Hypothalamus (tissue), 51 donors: ENCODE data around the gene CACNA1B.
"Not testable (repeated sequence)": the region's sequence is repeated elsewhere in the genome, so short reads cannot be mapped to it uniquely, and the experiment has no call there.

ENCODE experiments used
- DNase-seq, 51 donors: peaks; one replicate each; lab custom pipeline; 2025; lab: John Stamatoyannopoulos, UW

Gene CACNA1B

DNA sequence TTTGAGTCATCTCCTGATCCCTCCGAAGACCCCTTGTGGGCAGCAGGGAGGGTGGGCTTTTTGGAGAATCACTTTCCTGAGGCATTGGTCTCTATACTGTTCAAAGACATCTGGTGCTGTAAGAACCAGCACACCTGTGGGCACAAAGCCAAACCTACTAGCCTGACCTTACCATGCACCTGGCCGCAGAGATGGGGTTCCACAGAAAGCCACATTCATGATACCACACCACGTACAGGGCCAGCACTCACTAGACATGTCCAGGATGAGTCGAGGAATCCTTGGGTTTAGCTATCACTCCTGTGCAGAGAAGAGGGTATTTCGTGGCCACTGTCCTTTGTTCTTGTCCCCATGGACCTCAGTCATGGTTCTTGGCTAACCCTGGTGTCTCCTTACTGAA is 203.4 kb downstream of the CACNA1B start:
- no peak for DNase-seq

- DNase-seq: no peak
Measured at GRCh38 chr9:138082918-138083636, 205.5 kb downstream of the CACNA1B start.

DNA sequence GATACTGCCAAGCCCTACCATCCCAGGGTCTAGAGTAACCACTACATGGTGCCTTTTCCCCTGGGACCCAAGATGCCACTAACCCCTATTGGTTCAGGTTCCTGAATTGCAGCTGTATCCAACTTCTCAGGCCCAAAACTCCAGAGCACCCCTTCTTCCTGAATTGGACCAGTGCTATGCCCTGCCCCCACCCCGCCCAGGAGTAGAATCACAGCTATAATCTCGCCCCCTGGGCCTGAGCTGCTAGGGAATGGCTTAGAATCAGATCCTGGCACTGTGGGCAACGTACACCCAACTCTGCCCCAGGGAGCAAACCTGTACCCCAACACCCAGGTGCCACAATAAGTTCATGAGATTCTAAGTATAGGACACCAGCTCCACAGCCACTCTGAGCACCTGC is 206.3 kb downstream of the CACNA1B start:
- DNase-seq: no peak

GRCh38 chr9:138085568-138085967 is 208.0 kb downstream of the CACNA1B start:
- DNase-seq: no peak

DNA sequence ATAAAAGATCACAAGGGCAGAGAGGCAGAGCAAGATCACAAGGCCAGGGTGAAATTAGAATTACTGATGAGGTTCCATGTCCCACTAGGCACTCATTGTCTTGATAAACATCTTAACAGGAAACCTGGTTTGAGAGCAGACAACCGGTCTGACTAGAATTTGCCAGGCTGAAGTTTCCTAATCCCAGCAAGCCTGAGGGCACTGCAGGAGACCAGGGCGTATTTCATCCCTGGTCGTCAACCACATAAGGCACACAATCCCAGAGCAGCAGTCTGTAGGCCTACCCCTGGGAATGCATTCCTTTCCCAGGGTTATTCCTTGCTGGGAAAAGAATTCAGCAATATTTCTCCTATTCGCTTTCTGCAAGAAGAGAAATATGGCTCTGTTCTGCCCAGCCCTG is 214.5 kb downstream of the CACNA1B start:
- DNase-seq: not testable (repeated sequence)

- no peak for DNase-seq
Measured at GRCh38 chr9:138094028-138094427, 216.4 kb downstream of the CACNA1B start.

DNA sequence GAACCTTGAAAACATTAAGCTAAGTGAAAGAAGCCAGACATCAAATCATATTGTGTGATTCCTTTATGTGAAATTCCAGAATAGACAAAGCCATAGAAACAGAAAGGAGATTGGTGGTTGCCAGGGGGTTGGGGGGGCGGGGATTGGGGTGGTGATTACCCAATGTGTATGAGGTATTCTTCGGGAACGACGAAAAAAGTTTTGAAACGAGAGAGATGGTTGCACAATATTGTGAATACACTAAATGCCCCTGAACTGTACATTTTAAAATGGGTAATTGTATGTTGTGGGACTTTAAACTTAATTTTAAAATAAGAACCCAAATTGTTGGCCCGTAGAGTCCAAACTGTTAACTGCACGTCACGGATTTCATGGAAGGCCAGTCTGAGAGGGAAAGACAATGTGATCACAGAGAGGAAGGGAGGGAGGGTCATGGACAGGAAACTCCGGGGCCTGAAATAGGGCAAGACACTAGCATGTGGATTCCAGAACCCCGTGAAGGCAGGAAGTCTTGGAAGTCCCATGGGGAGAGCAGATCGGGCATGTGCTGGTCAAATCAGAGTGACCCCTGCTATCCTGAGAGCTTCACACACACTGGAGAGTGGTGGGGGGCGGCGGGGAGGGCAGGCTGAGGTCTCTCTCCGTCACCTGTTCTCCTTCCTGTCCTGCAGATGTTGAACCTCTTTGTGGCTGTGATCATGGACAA is 218.4 kb downstream of the CACNA1B start:
- DNase-seq: no peak

DNA sequence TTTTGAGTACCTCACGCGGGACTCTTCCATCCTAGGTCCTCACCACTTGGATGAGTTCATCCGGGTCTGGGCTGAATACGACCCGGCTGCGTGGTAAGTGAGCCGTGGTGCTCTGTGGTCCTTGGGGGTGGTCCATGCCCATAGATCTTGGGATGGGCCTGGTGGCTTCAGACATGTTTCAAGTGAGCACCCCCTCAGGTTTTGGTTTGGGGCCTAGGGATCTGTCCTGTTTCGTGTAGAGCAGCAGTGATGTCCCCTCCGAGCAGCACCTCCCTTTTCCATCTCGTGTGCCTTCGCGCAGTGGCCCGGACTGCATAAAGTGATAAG is 218.9 kb downstream of the CACNA1B start:
- DNase-seq: no peak

DNA sequence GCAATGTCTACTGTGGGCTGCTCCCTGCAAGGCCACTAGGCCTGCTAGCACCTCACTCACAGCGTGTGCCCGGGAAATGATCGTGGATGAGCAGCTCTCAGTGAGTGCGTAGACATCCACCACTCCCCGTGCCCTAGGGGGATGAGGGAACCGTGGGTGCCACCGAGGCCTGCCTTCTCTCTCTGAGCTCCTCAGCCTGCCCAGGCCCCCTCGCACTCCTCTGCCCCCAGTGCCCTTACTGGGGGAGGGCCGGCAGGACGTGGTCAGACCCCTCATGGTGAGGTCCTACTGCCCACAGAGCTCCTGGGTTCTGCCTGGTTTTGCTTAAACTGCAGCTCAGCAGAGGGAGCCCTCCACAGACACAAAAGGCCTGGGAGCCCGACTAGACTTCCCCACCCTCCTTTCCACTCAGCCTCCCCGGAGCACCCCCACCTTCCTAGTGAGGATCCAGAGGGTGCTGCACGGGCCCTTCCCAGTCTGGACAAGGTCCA is 220.0 kb downstream of the CACNA1B start:
- no peak for DNase-seq

GRCh38 chr9:138098116-138098907 is 220.7 kb downstream of the CACNA1B start:
- DNase-seq: no peak

DNA sequence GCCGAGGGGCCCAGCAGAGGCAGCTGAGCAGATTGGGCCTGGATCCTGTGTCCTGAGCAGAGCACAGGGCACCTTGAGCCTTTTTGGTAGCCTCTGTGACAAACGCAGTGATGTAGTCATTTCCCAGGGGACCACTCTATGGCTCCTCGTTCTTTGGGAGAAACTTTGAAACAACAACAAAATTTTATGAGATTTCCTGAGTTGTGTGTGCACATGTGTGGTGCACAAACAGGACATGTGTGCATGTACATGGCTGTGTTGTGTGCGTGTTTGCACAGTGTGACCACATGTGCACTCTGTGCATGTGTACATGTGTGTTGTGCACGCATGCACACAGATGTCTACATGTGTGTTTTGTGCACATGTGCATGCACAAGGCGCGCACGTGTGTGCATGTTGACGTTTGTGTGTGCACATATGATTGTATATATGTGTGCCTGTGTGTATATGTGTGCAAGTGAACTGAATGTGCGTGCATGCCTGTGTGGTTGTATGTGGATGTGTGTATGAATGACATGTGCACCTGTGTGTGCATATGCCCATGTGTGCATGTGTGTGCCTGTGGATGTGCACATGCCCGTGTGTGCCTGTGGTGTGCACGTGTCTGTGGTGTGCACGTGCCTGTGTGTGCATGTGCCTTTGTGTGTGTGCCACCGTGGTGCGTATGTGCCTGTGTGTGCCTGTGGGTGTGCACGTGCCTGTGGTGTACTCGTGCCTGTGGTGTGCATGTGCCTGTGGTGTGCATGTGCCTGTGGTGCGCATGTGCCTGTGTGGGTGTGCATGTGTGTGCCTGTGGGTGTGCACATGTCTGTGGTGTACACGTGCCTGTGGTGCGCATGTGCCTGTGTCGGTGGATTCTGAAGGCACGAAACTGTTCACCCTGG is 221.6 kb downstream of the CACNA1B start:
- DNase-seq: peak in 1 of 51 donors; percentile 7

DNA sequence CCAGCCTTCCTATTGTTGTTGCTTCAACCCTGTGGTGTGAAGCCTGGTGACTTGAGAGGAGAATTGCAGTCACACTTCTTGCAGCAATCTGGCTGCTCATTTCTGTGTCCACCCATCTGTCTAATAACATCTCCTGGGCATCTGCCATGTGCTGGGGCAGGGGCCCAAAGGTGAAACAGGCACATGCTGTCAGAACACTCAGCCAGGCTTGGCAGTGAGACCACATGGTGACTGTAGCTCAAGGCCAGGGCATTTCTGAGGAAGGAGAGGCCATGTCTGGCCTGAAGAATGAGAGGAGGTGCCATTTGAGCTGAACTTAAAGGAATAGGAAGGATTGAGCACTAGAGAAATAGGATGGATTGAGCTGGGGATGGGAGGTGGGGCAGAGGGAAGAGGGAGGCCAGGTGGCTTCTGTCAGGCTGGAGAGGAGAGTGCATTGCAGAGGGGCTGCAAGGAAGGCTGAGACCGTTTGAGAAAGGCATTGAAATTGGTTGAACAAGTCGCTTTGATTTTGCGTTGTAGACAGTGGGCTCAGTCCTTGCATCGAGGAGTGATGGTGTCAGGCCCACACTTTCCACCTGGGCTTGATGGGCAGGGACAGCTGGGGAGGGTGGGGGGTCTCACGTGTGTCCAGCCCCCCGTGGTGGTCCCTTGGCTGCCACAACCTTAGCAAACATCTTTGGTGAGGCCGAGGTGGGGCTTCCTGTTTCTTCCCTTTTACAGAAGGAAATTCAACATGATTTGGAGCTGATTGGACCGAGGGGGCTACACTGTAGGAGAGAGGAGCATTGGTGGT is 222.4 kb downstream of the CACNA1B start:
- DNase-seq: no peak

DNA sequence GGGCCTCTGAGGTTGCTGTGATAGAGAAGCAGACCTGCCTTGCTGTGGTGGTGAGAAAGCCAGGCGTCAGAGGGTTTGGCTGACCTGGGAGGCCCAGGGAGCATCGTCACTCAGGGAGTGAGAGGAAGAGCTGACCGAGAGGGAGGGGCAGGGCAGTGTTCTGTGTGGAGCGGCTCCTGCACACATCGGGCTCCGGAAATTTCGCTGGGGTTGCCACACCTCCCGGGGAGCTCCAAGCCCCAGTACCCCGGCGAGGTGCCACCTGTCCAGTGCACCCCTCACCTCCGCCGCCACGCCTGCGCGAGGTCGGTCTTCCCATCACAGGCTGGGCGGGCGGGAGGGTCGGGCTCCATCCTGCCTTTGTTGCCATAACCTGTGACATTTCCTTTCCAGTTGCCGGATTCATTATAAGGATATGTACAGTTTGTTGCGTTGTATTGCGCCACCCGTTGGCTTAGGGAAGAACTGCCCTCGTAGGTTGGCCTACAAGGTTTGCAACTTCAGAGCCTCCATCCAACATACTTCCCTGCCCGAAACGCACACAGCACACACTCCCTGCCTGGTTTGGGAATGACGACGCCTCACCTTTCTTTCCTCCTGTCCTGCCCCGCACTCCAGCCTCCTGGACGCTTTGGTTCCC is 223.2 kb downstream of the CACNA1B start:
- DNase-seq: no peak

- no peak for DNase-seq
Measured at GRCh38 chr9:138101444-138102234, 224.1 kb downstream of the CACNA1B start.

- no peak for DNase-seq
Measured at GRCh38 chr9:138102246-138103051, 224.9 kb downstream of the CACNA1B start.

DNA sequence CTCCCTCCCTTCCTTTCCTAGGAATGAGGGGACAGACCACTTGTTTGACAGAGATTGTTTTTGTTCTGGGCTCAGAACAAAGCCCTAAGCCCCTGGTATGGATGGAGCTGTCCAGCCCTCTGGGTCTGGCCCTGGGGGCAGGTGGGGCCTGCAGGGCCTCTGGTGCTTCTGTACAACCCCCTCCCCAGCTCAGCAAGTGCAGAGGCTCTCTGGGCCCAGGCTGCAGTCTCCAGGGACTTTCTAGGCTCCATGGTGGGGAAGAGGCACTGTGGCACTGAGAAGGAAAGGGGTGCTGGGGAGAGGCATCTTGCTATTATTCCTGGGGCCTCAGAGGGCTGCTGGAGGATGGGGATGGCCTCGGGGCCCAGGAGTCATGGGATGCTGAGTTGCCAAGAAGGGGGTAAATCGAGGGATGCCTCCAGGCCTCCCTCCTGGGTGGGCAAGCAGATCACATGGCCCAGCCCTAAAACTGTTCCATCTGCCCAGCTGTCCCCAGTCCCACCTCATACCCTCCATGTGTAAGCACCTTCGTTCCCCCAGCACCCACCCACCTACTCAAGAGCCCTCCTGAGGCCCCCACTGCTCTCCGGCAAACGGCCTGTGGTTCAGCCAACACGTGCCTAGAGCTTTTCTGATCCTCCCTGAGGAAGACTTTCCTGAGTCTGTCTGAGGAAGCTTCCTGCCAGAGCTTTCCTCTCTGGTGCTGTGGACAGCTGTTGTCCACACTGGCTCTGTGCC is 225.7 kb downstream of the CACNA1B start:
- DNase-seq: no peak

DNA sequence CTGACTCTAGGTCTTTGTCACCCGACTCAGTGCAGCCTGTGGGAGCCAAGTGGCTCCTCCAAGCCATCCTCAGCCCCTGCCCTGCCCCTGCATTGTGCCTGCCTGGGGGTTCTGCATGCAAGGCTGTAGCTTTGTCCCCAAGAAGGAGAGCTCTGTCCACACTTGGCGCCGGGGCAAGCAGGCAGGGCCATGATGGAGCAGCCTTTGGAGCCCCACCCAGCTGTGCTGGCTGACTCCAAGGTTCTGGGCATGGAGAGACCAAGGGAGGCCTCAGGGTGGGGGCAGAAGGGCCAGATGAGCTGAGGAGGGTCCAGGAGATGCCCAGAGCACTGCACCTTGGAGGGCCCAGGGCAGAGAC is 226.2 kb downstream of the CACNA1B start:
- no peak for DNase-seq
